Left ventricle myocardium inferior (tissue), 1 donor: Measurements from ENCODE around the gene ODAD4. TPM values are rescaled to one million over a fixed set of nuclear protein-coding genes. Genes with fewer than 3 reads are reported as not detected.

ENCODE experiments used
- DNase-seq: peaks from one replicate; pipeline ENCODE4 v3.0.0-alpha.2; 2020
- H3K27ac ChIP-seq: fragments of 200-600 bp; replicated peaks from 2 replicates; pipeline ENCODE4 v1.8.0; 2021
- H3K27me3 ChIP-seq: fragments of 200-600 bp; 2 replicates; pipeline ENCODE4 v1.8.0; 2021; ENCODE audit warnings: low read depth
- H3K36me3 ChIP-seq: fragments of 200-600 bp; 2 replicates; pipeline ENCODE4 v1.8.0; 2021
- H3K4me1 ChIP-seq: fragments of 200-600 bp; 2 replicates; pipeline ENCODE4 v1.8.0; 2021
- H3K4me3 ChIP-seq: fragments of 200-600 bp; 2 replicates; pipeline ENCODE4 v1.8.0; 2021; ENCODE audit warnings: mild to moderate bottlenecking, moderate library complexity
- H3K9me3 ChIP-seq: fragments of 200-600 bp; replicated peaks from 2 replicates; pipeline ENCODE4 v1.8.0; 2021
- CTCF ChIP-seq: fragments of 200-600 bp; IDR thresholded peaks from 2 replicates; pipeline ENCODE4 v1.8.0; 2021; ENCODE audit warnings: antibody characterized with exemption, mild to moderate bottlenecking, borderline replicate concordance
- intact Hi-C: fragments of 100-400 bp; cut with micrococcal nuclease; formaldehyde crosslinking; loops from one replicate; pipeline ENCODE4 v1.11.0; 2022
- total RNA-seq: library from RNA; stranded (reverse); fragmentation: NEBNext Ultra II Directional; extraction: Animal tissue kit (Norgen Biotek cat#: 25700); gene quantifications from one replicate; pipeline ENCODE4 v1.2.1, GENCODE V29; 2021
- donor health status: DM: no; HTN: yes; CAD: no; lungs with severe emphysema.

The ODAD4 gene
- total RNA-seq, 1 donor from 2014 or later: 1.3 TPM

DNA sequence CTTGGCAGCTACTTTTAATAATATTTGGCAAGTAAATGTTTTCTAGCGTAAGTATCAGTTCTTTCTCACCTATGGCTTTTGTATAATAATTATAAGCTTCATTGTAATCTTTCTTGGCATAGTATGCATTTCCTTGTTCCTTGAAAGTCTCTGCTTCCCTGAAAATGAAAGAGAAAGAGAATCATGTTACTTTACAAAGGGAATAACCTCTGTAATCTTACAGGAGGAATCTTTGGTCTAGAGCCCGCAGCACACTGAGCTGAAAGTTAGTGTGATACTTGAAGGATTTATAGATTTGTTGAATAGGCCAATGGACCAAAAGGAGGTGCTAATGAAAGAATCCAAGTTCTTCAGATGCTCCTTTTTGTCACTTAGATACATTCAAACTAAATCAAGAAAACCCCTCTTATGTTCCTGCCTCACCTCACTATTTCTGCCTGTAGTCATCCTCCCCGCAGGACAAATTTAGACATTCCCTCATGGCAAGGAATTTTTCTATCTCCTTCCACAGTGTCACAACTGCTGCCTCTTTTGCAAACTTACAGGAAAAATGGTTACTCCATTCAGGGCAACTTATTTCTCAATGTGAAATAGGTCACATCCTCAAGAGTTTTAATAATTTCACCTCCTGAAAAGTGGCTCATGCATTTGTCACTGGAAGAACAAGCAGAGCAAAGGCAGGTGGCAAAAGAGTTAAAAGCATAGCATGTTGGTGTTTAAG is 70.2 kb downstream of the ODAD4 start:
- TF ChIP-seq CTCF: no peak
- intact Hi-C loops: no loop called here
- no peak overlapping the region for H3K4me3 ChIP-seq
- peaks cover 54% of the 10 kb centered on the region for H3K4me1 ChIP-seq
- no peak for DNase-seq
- no peaks in the 10 kb centered on the region for H3K27me3 ChIP-seq
- peak overlapping the region; percentile 46 for H3K27ac ChIP-seq
- H3K36me3 ChIP-seq: peaks cover 75% of the 10 kb centered on the region
- H3K9me3 ChIP-seq: no peaks in the 10 kb centered on the region

- H3K27me3 ChIP-seq: no peaks in the 10 kb centered on the region
- intact Hi-C loops: no loop called here
- H3K27ac ChIP-seq: no peak overlapping the region
- H3K4me1 ChIP-seq: peaks cover 65% of the 10 kb centered on the region
- peaks cover 64% of the 10 kb centered on the region for H3K36me3 ChIP-seq
- no peaks in the 10 kb centered on the region for H3K9me3 ChIP-seq
- no peak for DNase-seq
- no peak for TF ChIP-seq CTCF
- H3K4me3 ChIP-seq: no peak overlapping the region
These were observed 71.3 kb downstream of the ODAD4 start for GRCh38 chr17:42001729-42002128.

- Histone ChIP-seq H3K9me3 (no peaks in the 10 kb centered on the region), H3K4me3 (no peak overlapping the region), H3K27ac (no peak overlapping the region), H3K4me1 (peaks cover 71% of the 10 kb centered on the region), H3K27me3 (no peaks in the 10 kb centered on the region), H3K36me3 (peaks cover 58% of the 10 kb centered on the region)
- DNase-seq: no peak
- no peak for TF ChIP-seq CTCF
- intact Hi-C loops: no loop called here
These were observed 71.9 kb downstream of the ODAD4 start for GRCh38 chr17:42002175-42002791.

- no peak for DNase-seq
- intact Hi-C loops: no loop called here
- no peak overlapping the region for H3K4me3 ChIP-seq
- H3K27me3 ChIP-seq: no peaks in the 10 kb centered on the region
- no peak for TF ChIP-seq CTCF
- H3K36me3 ChIP-seq: peaks cover 52% of the 10 kb centered on the region
- peaks cover 77% of the 10 kb centered on the region for H3K4me1 ChIP-seq
- H3K9me3 ChIP-seq: no peaks in the 10 kb centered on the region
- no peak overlapping the region for H3K27ac ChIP-seq
These were observed 72.4 kb downstream of the ODAD4 start for GRCh38 chr17:42002792-42003301.

- Histone ChIP-seq H3K9me3 (no peaks in the 10 kb centered on the region), H3K36me3 (peaks cover 29% of the 10 kb centered on the region), H3K4me3 (no peak overlapping the region), H3K27me3 (no peaks in the 10 kb centered on the region), H3K4me1 (peaks cover 94% of the 10 kb centered on the region), H3K27ac (no peak overlapping the region)
- TF ChIP-seq CTCF: no peak
- intact Hi-C loops: no loop called here
- no peak for DNase-seq
These were observed 74.7 kb downstream of the ODAD4 start for GRCh38 chr17:42005166-42005565.
